H1 (cell line): Measurements from ENCODE around the gene MYORG. TPM values are rescaled to one million over a fixed set of nuclear protein-coding genes. Genes with fewer than 3 reads are reported as not detected.

Experiments used
- CTCF ChIA-PET: fragments of 300-600 bp; sonication (Branson Sonifier 250); formaldehyde crosslinking; loops from one replicate; lab custom pipeline; 2021; ENCODE audit not compliant: partially characterized antibody; lab: Charles Lee
- POLR2A ChIA-PET: fragments of 300-600 bp; sonication (Branson Sonifier 250); formaldehyde crosslinking; loops from one replicate; lab custom pipeline; 2021; ENCODE audit warnings: inconsistent platforms; ENCODE audit not compliant: partially characterized antibody; lab: Charles Lee
- DNase-seq, 2 experiments: peaks; one replicate each; pipeline versions ENCODE4 v3.0.0 to v3.0.0-alpha.2; 2010 to 2022; ENCODE audit warnings: low spot score in 2 of 2, low read depth in 1 of 2, mixed read lengths in 1 of 2
- FAIRE-seq: peaks from 2 replicates; lab custom pipeline; 2011; peaks lifted over from hg19 to GRCh38; lab: Jason Lieb, UNC
- H2AFZ ChIP-seq: 2 replicates; pipeline ENCODE4 v1.8.1; 2012; ENCODE audit warnings: low read length, inconsistent platforms
- H2AK5ac ChIP-seq: 2 replicates; pipeline ENCODE4 v1.6.1; 2013; ENCODE audit warnings: low read depth, low read length
- H2BK120ac ChIP-seq: replicated peaks from 2 replicates; pipeline ENCODE3; 2013; ENCODE audit warnings: low read depth, low read length, inconsistent platforms
- H2BK12ac ChIP-seq: 2 replicates; pipeline ENCODE4 v1.6.1; 2013; ENCODE audit warnings: low read depth, low read length
- H2BK15ac ChIP-seq: 2 replicates; pipeline ENCODE4 v1.6.1; 2013; ENCODE audit warnings: low read length
- H2BK20ac ChIP-seq: 2 replicates; pipeline ENCODE4 v1.6.1; 2013; ENCODE audit warnings: low read length
- H2BK5ac ChIP-seq: 2 replicates; pipeline ENCODE4 v1.6.1; 2013; ENCODE audit warnings: low read depth, low read length
- H3K14ac ChIP-seq: 2 replicates; pipeline ENCODE4 v1.6.1; 2013; ENCODE audit warnings: inconsistent platforms; ENCODE audit not compliant: insufficient read length
- H3K18ac ChIP-seq: 2 replicates; pipeline ENCODE4 v1.6.1; 2013; ENCODE audit warnings: low read length; ENCODE audit errors: extremely low read depth
- H3K23ac ChIP-seq: 2 replicates; pipeline ENCODE4 v1.6.1; 2013; ENCODE audit warnings: inconsistent platforms; ENCODE audit not compliant: insufficient read length
- H3K23me2 ChIP-seq: 2 replicates; pipeline ENCODE4 v1.6.1; 2013; ENCODE audit warnings: low read depth, low read length
- H3K27ac ChIP-seq: 2 replicates; pipeline ENCODE4 v1.6.1; 2011; ENCODE audit warnings: low read depth, low read length, inconsistent platforms
- H3K27me3 ChIP-seq, 4 experiments: replicated peaks in 1 of 4; 1 replicate in 1 of 4; 2 replicates in 3 of 4; pipeline versions ENCODE4 v1.6.1 to v1.8.1; 2011 to 2013; ENCODE audit warnings: low read length in 3 of 4, mild to moderate bottlenecking in 3 of 4, inconsistent platforms in 2 of 4, mixed read lengths in 2 of 4, moderate library complexity in 1 of 4; ENCODE audit not compliant: control insufficient read depth in 3 of 4, insufficient read depth in 3 of 4; ENCODE audit errors: extremely low read depth in 1 of 4
- H3K36me3 ChIP-seq, 4 experiments: 2 replicates each; pipeline versions ENCODE4 v1.6.1 to v1.8.1; 2011 to 2013; ENCODE audit warnings: mild to moderate bottlenecking in 4 of 4, low read length in 3 of 4, moderate library complexity in 2 of 4, control low read depth in 1 of 4, inconsistent platforms in 1 of 4; ENCODE audit not compliant: insufficient read depth in 4 of 4, control insufficient read depth in 2 of 4
- H3K4ac ChIP-seq: replicated peaks from 2 replicates; pipeline ENCODE3; 2013; ENCODE audit warnings: low read length, low read depth, mixed read lengths, inconsistent platforms; ENCODE audit not compliant: insufficient read length
- H3K4me1 ChIP-seq, 4 experiments: replicated peaks in 1 of 4; 1 replicate in 1 of 4; 2 replicates in 3 of 4; pipeline versions ENCODE4 v1.6.1 to v1.8.1; 2011 to 2013; ENCODE audit warnings: low read length in 3 of 4, inconsistent platforms in 2 of 4, mixed read lengths in 1 of 4; ENCODE audit not compliant: insufficient read depth in 4 of 4, control insufficient read depth in 3 of 4
- H3K4me2 ChIP-seq, 2 experiments: 2 replicates each; pipeline versions ENCODE4 v1.6.1 to v1.8.1; 2011 to 2013; ENCODE audit warnings: low read depth in 2 of 2, low read length in 2 of 2, control low read depth in 1 of 2, inconsistent platforms in 1 of 2, mild to moderate bottlenecking in 1 of 2; ENCODE audit not compliant: insufficient read depth in 1 of 2
- H3K4me3 ChIP-seq, 4 experiments: fragments of 200-600, 300-600 bp in 1 of 4; sonication (generic), shearing (Covaris generic), sonication (Bioruptor Twin) in 1 of 4; 2 replicates each; pipeline versions ENCODE4 v1.5.1 to v1.8.1; 2011 to 2016; ENCODE audit warnings: low read length in 4 of 4, low read depth in 3 of 4, control low read depth in 2 of 4, inconsistent platforms in 2 of 4, mild to moderate bottlenecking in 2 of 4, mixed read lengths in 1 of 4, moderate library complexity in 1 of 4; ENCODE audit not compliant: insufficient read depth in 2 of 4; ENCODE audit errors: extremely low read depth in 1 of 4
- H3K56ac ChIP-seq: replicated peaks from 2 replicates; pipeline ENCODE3; 2013; ENCODE audit warnings: low read depth, mild to moderate bottlenecking, mixed read lengths, low read length, inconsistent platforms; ENCODE audit not compliant: insufficient read length
- H3K79me1 ChIP-seq: 2 replicates; pipeline ENCODE4 v1.6.1; 2013; ENCODE audit warnings: low read depth, low read length, control low read depth
- H3K79me2 ChIP-seq, 2 experiments: 2 replicates each; pipeline versions ENCODE4 v1.6.1 to v1.8.1; 2012 to 2013; ENCODE audit warnings: low read length in 2 of 2, mild to moderate bottlenecking in 2 of 2, inconsistent platforms in 1 of 2; ENCODE audit not compliant: insufficient read depth in 2 of 2, control insufficient read depth in 1 of 2
- H3K9ac ChIP-seq, 4 experiments: replicated peaks in 1 of 4; 1 replicate in 1 of 4; 2 replicates in 3 of 4; pipeline versions ENCODE4 v1.6.1 to v1.8.1; 2011 to 2013; ENCODE audit warnings: low read depth in 3 of 4, low read length in 3 of 4, control low read depth in 2 of 4, mild to moderate bottlenecking in 2 of 4, moderate library complexity in 2 of 4, inconsistent platforms in 1 of 4; ENCODE audit errors: extremely low read depth in 1 of 4
- H3K9me3 ChIP-seq, 2 experiments: 2 replicates each; pipeline versions ENCODE4 v1.6.1 to v1.8.1; 2012 to 2013; ENCODE audit warnings: mild to moderate bottlenecking in 2 of 2, moderate library complexity in 2 of 2, control low read depth in 1 of 2, inconsistent platforms in 1 of 2, low read depth in 1 of 2, low read length in 1 of 2, mixed read lengths in 1 of 2; ENCODE audit not compliant: insufficient read depth in 2 of 2
- H4K20me1 ChIP-seq, 2 experiments: replicated peaks in 1 of 2; 2 replicates each; pipeline versions ENCODE3 to v1.8.1; 2011 to 2013; ENCODE audit warnings: inconsistent platforms in 2 of 2, low read length in 2 of 2, mild to moderate bottlenecking in 1 of 2; ENCODE audit not compliant: insufficient read depth in 2 of 2, control insufficient read depth in 1 of 2
- H4K5ac ChIP-seq: 2 replicates; pipeline ENCODE4 v1.6.1; 2013; ENCODE audit warnings: low read length, low read depth, mixed read lengths, inconsistent platforms; ENCODE audit not compliant: insufficient read length
- H4K8ac ChIP-seq: 2 replicates; pipeline ENCODE4 v1.8.0; 2013; ENCODE audit warnings: mild to moderate bottlenecking, moderate library complexity, low read length, inconsistent platforms; ENCODE audit not compliant: insufficient read depth; ENCODE audit errors: extremely low read depth
- H4K91ac ChIP-seq: replicated peaks from 2 replicates; pipeline ENCODE3; 2013; ENCODE audit warnings: low read length, mixed read lengths, inconsistent platforms; ENCODE audit not compliant: insufficient read length
- BACH1 ChIP-seq: IDR thresholded peaks from 2 replicates; pipeline ENCODE4 v1.6.1; 2012; ENCODE audit warnings: low read length, improper control_type of control experiment
- CTBP2 ChIP-seq: IDR thresholded peaks from 2 replicates; pipeline ENCODE4 v1.7.0; 2011; ENCODE audit warnings: borderline replicate concordance, mild to moderate bottlenecking, moderate library complexity, mixed read lengths, low read length; ENCODE audit not compliant: insufficient read depth, insufficient read length
- PHF8 ChIP-seq: fragments of 200-600 bp; sonication (generic); conservative IDR thresholded peaks from 2 replicates; pipeline ENCODE4 v1.7.1; 2012; ENCODE audit warnings: low read depth, mild to moderate bottlenecking, inconsistent platforms, low read length, moderate library complexity
- SIN3A ChIP-seq, 2 experiments: IDR thresholded peaks in 1 of 2; conservative IDR thresholded peaks in 1 of 2; 2 replicates each; pipeline ENCODE4 v1.6.1; 2011 to 2012; ENCODE audit warnings: low read length in 2 of 2, improper control_type of control experiment in 1 of 2, low read depth in 1 of 2, mild to moderate bottlenecking in 1 of 2
- ZNF274 ChIP-seq: IDR thresholded peaks from 2 replicates; pipeline ENCODE4 v1.7.0; 2012; ENCODE audit warnings: low read length, borderline replicate concordance; ENCODE audit errors: extremely low read depth
- WGBS, 2 experiments: shearing (Covaris generic) in 1 of 2; methylation state at CpG; one replicate each; pipeline versions ENCODE4 v1.1.6 to v1.1.7; 2013 to 2015; ENCODE audit warnings: low lambda C conversion rate in 2 of 2, mixed read lengths in 2 of 2, inconsistent platforms in 1 of 2, low coverage in 1 of 2, missing lambda C conversion rate in 1 of 2; ENCODE audit not compliant: insufficient replicate concordance in 2 of 2, insufficient coverage in 1 of 2, insufficient read length in 1 of 2; ENCODE audit errors: extremely low coverage in 1 of 2, missing lambda C conversion rate in 1 of 2; 5-methylcytosine and 5-hydroxymethylcytosine counted together
- polyA plus RNA-seq, 7 experiments: library from polyadenylated mRNA; depleted of rRNA in 3 of 7; stranded (reverse) in 5 of 7; unstranded in 2 of 7; fragments of >200 nt in 5 of 7; fragments of 200-250 nt in 2 of 7; gene quantifications; 1 replicate in 5 of 7; 2 replicates in 1 of 7; 4 replicates in 1 of 7; pipeline versions ENCODE4 v1.2.1 to v1.2.3, GENCODE V29; 2011 to 2013; ENCODE audit warnings: missing spikeins in 2 of 7, mixed read lengths in 2 of 7
- total RNA-seq: library from RNA; stranded (reverse); fragmentation: NEBNext Ultra II Directional; extraction: Animal tissue kit (Norgen Biotek cat#: 25700); gene quantifications from 2 replicates; pipeline ENCODE4 v1.2.1, GENCODE V29; 2021
- TF ChIP-seq, protein P1 (sequence below): IDR thresholded peaks from 2 replicates; pipeline ENCODE4 v1.6.1; 2011; ENCODE audit warnings: low read depth, mild to moderate bottlenecking, low read length; ENCODE audit not compliant: insufficient read depth
- TF ChIP-seq, protein P2 (sequence below): IDR thresholded peaks from 2 replicates; pipeline ENCODE4 v1.6.1; 2012; ENCODE audit warnings: low read length, inconsistent platforms

Gene MYORG
- total and polyA plus RNA-seq, 2 of the 8 experiments (the other 6 are each of a cell fraction or from before 2014, with no cell fraction given) = 1.2 to 5.9 TPM

DNA sequence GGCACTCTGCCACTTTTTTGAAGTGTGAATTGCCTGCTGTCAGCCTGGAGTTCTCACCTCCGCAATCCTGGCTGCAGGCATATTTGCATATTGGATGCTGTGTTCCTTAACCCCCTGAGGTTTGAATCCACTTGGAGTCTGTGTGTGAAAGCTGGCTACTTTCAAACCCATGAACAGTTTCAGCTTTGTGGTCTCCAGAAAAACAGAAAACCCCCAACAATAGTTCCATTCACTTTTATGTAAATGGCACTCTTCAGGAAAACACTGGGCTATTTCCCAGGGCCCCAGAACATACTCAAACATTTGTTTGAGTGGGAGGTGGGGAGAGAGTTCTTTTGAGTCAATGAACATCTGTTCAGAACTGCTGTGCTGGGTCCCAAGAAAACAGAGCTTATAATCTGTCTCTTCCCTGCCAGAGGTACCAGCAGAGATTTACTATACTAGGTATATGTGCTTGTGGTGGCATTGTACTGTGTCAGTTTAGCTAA, 42.3 kb downstream of the MYORG start:
- ChIA-PET CTCF (interaction anchor here (0.7 to 16.6 kb wide), 17 partner anchors 8 to 277 kb away, joined by 3 to 350 read pairs (median 4); partner anchors contain the start of genes MYORG and RPP25L), POLR2A (interaction anchor here (1.0 to 2.5 kb wide), 4 partner anchors 9 to 45 kb away, joined by 3 to 11 read pairs (median 4); no protein-coding TSS in a partner anchor)
- Histone ChIP-seq H3K56ac (no peak overlapping the region), H3K4me1 (peaks cover 2 to 10% (median 9%) of the 10 kb centered on the region in 4 experiments; a peak in 5 of 7 replicates), H2AFZ (no peak overlapping the region), H3K18ac (no peak overlapping the region), H3K9me3 (no peaks in the 10 kb centered on the region), H3K4ac (no peak overlapping the region), H3K36me3 (peaks cover 0 to 7% (median 2%) of the 10 kb centered on the region in 4 experiments; a peak in 2 of 8 replicates), H2BK20ac (no peak overlapping the region), H4K8ac (no peak overlapping the region), H3K79me1 (no peaks in the 10 kb centered on the region; the same call in 1 of the 2 replicates), H2BK5ac (no peak overlapping the region), H3K79me2 (no peaks in the 10 kb centered on the region), H3K27me3 (no peaks in the 10 kb centered on the region), H2AK5ac (no peak overlapping the region), H2BK15ac (no peak overlapping the region), H3K23me2 (peaks cover 3% of the 10 kb centered on the region; the same call in 1 of the 2 replicates), H4K20me1 (peaks cover 0 to 2% of the 10 kb centered on the region in 2 experiments), H4K5ac (no peak overlapping the region), H3K4me3 (no peak overlapping the region), H3K9ac (no peak overlapping the region), H2BK12ac (no peak overlapping the region), H3K23ac (no peak overlapping the region), H3K4me2 (peak overlapping the region in 1 of 2 experiments; percentile 8; a peak in 2 of 4 replicates), H4K91ac (no peak overlapping the region), H2BK120ac (no peak overlapping the region), H3K14ac (no peak overlapping the region), H3K27ac (no peak overlapping the region)
- no peak for DNase-seq
- 13% methylated on average over 1 of the region's 1 CpG; no CpG with 5 or more reads in 1 of the 2 experiments for WGBS, 2 experiments
- FAIRE-seq = no peak
- TF ChIP-seq CTBP2 = no peak
- no peak for TF ChIP-seq PHF8
- peak in 1 of 2 experiments; percentile 46; a peak in 1 of 4 replicates for TF ChIP-seq SIN3A (conservative IDR thresholded peaks at IDR 0.05 in 1 of 2, IDR thresholded peaks at IDR 0.05 in 1 of 2; ENCODE audit: low read depth in 1 of 2, low read length in 2 of 2)
- TF ChIP-seq, protein P1, sequence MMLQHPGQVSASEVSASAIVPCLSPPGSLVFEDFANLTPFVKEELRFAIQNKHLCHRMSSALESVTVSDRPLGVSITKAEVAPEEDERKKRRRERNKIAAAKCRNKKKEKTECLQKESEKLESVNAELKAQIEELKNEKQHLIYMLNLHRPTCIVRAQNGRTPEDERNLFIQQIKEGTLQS = no peak
- TF ChIP-seq, protein P2, sequence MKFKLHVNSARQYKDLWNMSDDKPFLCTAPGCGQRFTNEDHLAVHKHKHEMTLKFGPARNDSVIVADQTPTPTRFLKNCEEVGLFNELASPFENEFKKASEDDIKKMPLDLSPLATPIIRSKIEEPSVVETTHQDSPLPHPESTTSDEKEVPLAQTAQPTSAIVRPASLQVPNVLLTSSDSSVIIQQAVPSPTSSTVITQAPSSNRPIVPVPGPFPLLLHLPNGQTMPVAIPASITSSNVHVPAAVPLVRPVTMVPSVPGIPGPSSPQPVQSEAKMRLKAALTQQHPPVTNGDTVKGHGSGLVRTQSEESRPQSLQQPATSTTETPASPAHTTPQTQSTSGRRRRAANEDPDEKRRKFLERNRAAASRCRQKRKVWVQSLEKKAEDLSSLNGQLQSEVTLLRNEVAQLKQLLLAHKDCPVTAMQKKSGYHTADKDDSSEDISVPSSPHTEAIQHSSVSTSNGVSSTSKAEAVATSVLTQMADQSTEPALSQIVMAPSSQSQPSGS = no peak
- TF ChIP-seq BACH1 = peak; percentile 85
- TF ChIP-seq ZNF274 = no peak
